Adrenal gland (tissue), 5 donors: ENCODE measurements around the gene HIC1.

Experiments
- CTCF ChIP-seq, 6 experiments: fragments of 450-650 bp in 4 of 6; fragments of 200-600 bp in 2 of 6; sonication (generic) in 1 of 6; IDR thresholded peaks; 1 replicate in 5 of 6; 2 replicates in 1 of 6; pipeline versions ENCODE4 v1.5.1 to v1.8.0; 2016 to 2021; ENCODE audit warnings: antibody characterized with exemption in 6 of 6, mild to moderate bottlenecking in 2 of 6, moderate library complexity in 1 of 6
- POLR2A ChIP-seq, 2 donors: fragments of 450-650 bp; IDR thresholded peaks; one replicate each; pipeline ENCODE4 v1.6.1; 2017; ENCODE audit warnings: antibody characterized with exemption in 2 of 2, mild to moderate bottlenecking in 2 of 2, moderate library complexity in 1 of 2
- donor health status: DM: no; HTN: no; CAD: no.

- TF ChIP-seq CTCF (IDR thresholded peaks at IDR 0.05) (no peak), POLR2A (IDR thresholded peaks at IDR 0.05) (no peak)
Observed at GRCh38 chr17:2071024-2071385, 16.1 kb downstream of the HIC1 start.
